ENCODE results near the gene MAN1A1. TPM values are rescaled to one million over a fixed set of nuclear protein-coding genes. Genes with fewer than 3 reads are reported as not detected.

The MAN1A1 gene
- total and polyA plus RNA-seq, 2 of the 4 experiments (the other 2 are of a cell fraction): 5.9 to 6.4 TPM

GRCh38 chr6:119170103-119170446, 179.5 kb downstream of the MAN1A1 start:
- Histone ChIP-seq H3K4me1 (ENCODE audit: control insufficient read depth, insufficient read depth, low read length) (no peaks in the 10 kb centered on the region), H3K27me3 (ENCODE audit: control insufficient read depth, insufficient read depth, low read length) (no peaks in the 10 kb centered on the region), H2AFZ (replicated peaks; ENCODE audit: low read length, poor library complexity) (no peak overlapping the region), H4K5ac (ENCODE audit: low read depth, low read length) (no peak overlapping the region), H3K27ac (ENCODE audit: insufficient read depth, low read length) (no peak overlapping the region), H3K79me1 (ENCODE audit: low read depth in 1 of 2, low read length in 2 of 2) (no peaks in the 10 kb centered on the region), H2BK5ac (ENCODE audit: low read depth, low read length, poor library complexity, severe bottlenecking) (no peak overlapping the region), H4K91ac (ENCODE audit: insufficient read depth, low read depth, low read length) (no peak overlapping the region), H2AK5ac (ENCODE audit: low read depth, low read length) (no peak overlapping the region), H3K9me3 (ENCODE audit: control insufficient read depth, insufficient read depth, low read length) (no peaks in the 10 kb centered on the region), H3K9me1 (ENCODE audit: insufficient read depth, low read length) (peaks cover 2% of the 10 kb centered on the region; the same call in 1 of the 2 replicates), H3K14ac (replicated peaks; ENCODE audit: low read depth, low read length) (no peak overlapping the region), H3K23ac (ENCODE audit: low read depth, low read length) (no peak overlapping the region), H3K9ac (ENCODE audit: low read depth, low read length) (no peak overlapping the region), H3K4me2 (ENCODE audit: low read depth, low read length) (no peak overlapping the region), H2BK15ac (ENCODE audit: low read depth, low read length) (no peak overlapping the region), H2BK120ac (ENCODE audit: low read depth, low read length) (no peak overlapping the region), H3K56ac (ENCODE audit: extremely low read depth, insufficient read depth, low read length) (no peak overlapping the region), H2AK9ac (replicated peaks; ENCODE audit: low read depth, low read length, poor library complexity) (no peak overlapping the region), H3K4me3 (ENCODE audit: insufficient read depth, low read depth, low read length) (no peak overlapping the region), H4K8ac (ENCODE audit: low read depth in 2 of 2, low read length in 2 of 2) (no peak overlapping the region), H2BK20ac (ENCODE audit: low read depth, low read length) (no peak overlapping the region), H3K4ac (ENCODE audit: low read depth, low read length) (no peak overlapping the region), H3K36me3 (ENCODE audit: control insufficient read depth, insufficient read depth, low read length) (no peaks in the 10 kb centered on the region), H3K18ac (ENCODE audit: low read depth, low read length) (no peak overlapping the region), H4K20me1 (ENCODE audit: insufficient read depth, low read length) (no peaks in the 10 kb centered on the region)
- CTCF ChIA-PET: no interaction called here
- dilution Hi-C loops (cut with HindIII; ENCODE audit: low sequenced_read_pairs, unreplicated experiment) (no loop called here), intact Hi-C loops (cut with micrococcal nuclease) (no loop called here), in situ Hi-C loops (cut with MboI; ENCODE audit: low sequenced_read_pairs) (no loop called here)
- TF ChIP-seq USF2 (IDR thresholded peaks at IDR 0.05; ENCODE audit: low read depth, low read length) (no peak), ELK1 (IDR thresholded peaks at IDR 0.05; ENCODE audit: borderline replicate concordance, low read depth, low read length) (no peak), POLR2A (IDR thresholded peaks at IDR 0.05; ENCODE audit: low read depth, low read length) (no peak), FOS (IDR thresholded peaks at IDR 0.05; ENCODE audit: low read depth, low read length) (no peak), NFE2L2 (IDR thresholded peaks at IDR 0.05; ENCODE audit: low read depth, low read length) (no peak), BHLHE40 (IDR thresholded peaks at IDR 0.05; ENCODE audit: low read depth, low read length) (no peak), SMC3 (IDR thresholded peaks at IDR 0.05; ENCODE audit: low read depth, low read length) (no peak), RAD21 (IDR thresholded peaks at IDR 0.05; ENCODE audit: low read length) (no peak), MXI1 (IDR thresholded peaks at IDR 0.05; ENCODE audit: borderline replicate concordance, low read depth, low read length) (no peak), CHD1 (IDR thresholded peaks at IDR 0.05; ENCODE audit: low read depth, low read length) (no peak), RFX5 (IDR thresholded peaks at IDR 0.05; ENCODE audit: low read depth, low read length) (no peak), MAZ (IDR thresholded peaks at IDR 0.05; ENCODE audit: borderline replicate concordance, low read depth, low read length) (no peak), CTCF (conservative IDR thresholded peaks at IDR 0.05; ENCODE audit: low read depth, low read length) (no peak), MAFK (IDR thresholded peaks at IDR 0.05; ENCODE audit: low read depth, low read length) (no peak), RCOR1 (IDR thresholded peaks at IDR 0.05; ENCODE audit: insufficient replicate concordance, low read length) (no peak)
- DNase-seq (no peak), ATAC-seq (ENCODE audit: low read depth) (no peak)
- BruUV-seq (replicated peaks): no TSS peak
- no CpG with 5 or more reads among the region's 1 CpG for WGBS, 2 experiments (ENCODE audit: extremely low coverage in 2 of 2, insufficient read length in 1 of 2)
- POLR2A ChIA-PET (ENCODE audit: unreplicated experiment): no interaction called here
